K562 (cell line): ENCODE measurements around the gene ITPRIP. TPM values are rescaled to one million over a fixed set of nuclear protein-coding genes. Genes with fewer than 3 reads are reported as not detected.

Source experiments
- ARID2 ChIP-seq: fragments of 450-650 bp; IDR thresholded peaks from 2 replicates; pipeline ENCODE4 v1.6.1; 2017; ENCODE audit warnings: antibody characterized with exemption, mild to moderate bottlenecking
- ATF3 ChIP-seq, 2 experiments: fragments of 450-650 bp in 1 of 2; sonication (generic) in 1 of 2; formaldehyde crosslinking in 1 of 2; IDR thresholded peaks in 1 of 2; conservative IDR thresholded peaks in 1 of 2; 2 replicates each; pipeline versions ENCODE4 v1.6.1 to v1.8.1; 2016 to 2023; ENCODE audit warnings: mild to moderate bottlenecking in 2 of 2, moderate library complexity in 2 of 2, inconsistent platforms in 1 of 2, missing genetic modification reagents in 1 of 2
- CXXC5 ChIP-seq: fragments of 250-450 bp; sonication (Bioruptor Pico); IDR thresholded peaks from 2 replicates; pipeline ENCODE4 v1.8.0; 2022; ENCODE audit warnings: inconsistent platforms, mild to moderate bottlenecking, moderate library complexity
- DACH1 ChIP-seq: fragments of 450-650 bp; IDR thresholded peaks from 2 replicates; pipeline ENCODE4 v1.6.1; 2018; ENCODE audit not compliant: partially characterized antibody
- FOSL1 ChIP-seq: fragments of 200-800 bp; sonication (Bioruptor generic); conservative IDR thresholded peaks from 2 replicates; pipeline ENCODE4 v1.6.1; 2016; ENCODE audit warnings: missing genetic modification characterization, missing compliant biosample characterization
- HDAC1 ChIP-seq, 2 experiments: fragments of 450-650 bp; IDR thresholded peaks; 2 replicates each; pipeline ENCODE4 v1.6.1; 2016 to 2017; ENCODE audit warnings: inconsistent platforms in 1 of 2, mild to moderate bottlenecking in 1 of 2, moderate library complexity in 1 of 2
- HMG20A ChIP-seq: fragments of 450-650 bp; formaldehyde crosslinking; conservative IDR thresholded peaks from 2 replicates; pipeline ENCODE4 v1.4.0; 2020; ENCODE audit warnings: mild to moderate bottlenecking, mixed read lengths
- KLF1 ChIP-seq: fragments of 450-650 bp; IDR thresholded peaks from 2 replicates; pipeline ENCODE4 v1.6.1; 2016; ENCODE audit warnings: missing genetic modification characterization, missing compliant biosample characterization
- RFX7 ChIP-seq: fragments of 250-450 bp; sonication (Bioruptor Pico); IDR thresholded peaks from 2 replicates; pipeline ENCODE4 v1.5.1; 2021; ENCODE audit warnings: mild to moderate bottlenecking
- SRF ChIP-seq, 2 experiments: fragments of 250-450, 450-650 bp in 1 of 2; sonication (Bioruptor Pico) in 1 of 2; sonication (generic) in 1 of 2; formaldehyde crosslinking; IDR thresholded peaks; 2 replicates each; pipeline versions ENCODE4 v1.5.0 to v1.5.1; 2020 to 2022; ENCODE audit warnings: mild to moderate bottlenecking in 1 of 2, missing genetic modification reagents in 1 of 2
- SRSF1 ChIP-seq: fragments of 200-400 bp; formaldehyde crosslinking; IDR thresholded peaks from 2 replicates; pipeline ENCODE4 v1.6.1; 2017; ENCODE audit warnings: mild to moderate bottlenecking, low read depth, low read length, moderate library complexity
- TCF3 ChIP-seq: sonication (generic); formaldehyde crosslinking; IDR thresholded peaks from 2 replicates; pipeline ENCODE4 v1.4.0; 2020; ENCODE audit warnings: mild to moderate bottlenecking, missing genetic modification reagents
- TFAP4 ChIP-seq: sonication (generic); formaldehyde crosslinking; IDR thresholded peaks from 2 replicates; pipeline ENCODE4 v1.8.0; 2022; ENCODE audit warnings: missing genetic modification reagents, mild to moderate bottlenecking, moderate library complexity, borderline replicate concordance
- THAP7 ChIP-seq: fragments of 250-450 bp; sonication (Bioruptor Pico); IDR thresholded peaks from 2 replicates; pipeline ENCODE4 v1.5.0; 2021
- THRA ChIP-seq: fragments of 450-650 bp; IDR thresholded peaks from 2 replicates; pipeline ENCODE4 v1.6.1; 2017; ENCODE audit warnings: mild to moderate bottlenecking, moderate library complexity
- ZNF174 ChIP-seq: fragments of 250-450 bp; sonication (Bioruptor Pico); IDR thresholded peaks from 2 replicates; pipeline ENCODE4 v1.4.0; 2020; ENCODE audit warnings: mild to moderate bottlenecking
- ZNF175 ChIP-seq: fragments of 200-800 bp; sonication (Bioruptor generic); IDR thresholded peaks from 2 replicates; pipeline ENCODE4 v1.6.1; 2016; ENCODE audit warnings: low read depth, mild to moderate bottlenecking, missing genetic modification characterization, missing compliant biosample characterization
- ZNF23 ChIP-seq: fragments of 250-450 bp; sonication (Bioruptor Pico); IDR thresholded peaks from 2 replicates; pipeline ENCODE4 v1.4.0; 2020; ENCODE audit warnings: mild to moderate bottlenecking
- ZNF507 ChIP-seq: conservative IDR thresholded peaks from 2 replicates; pipeline ENCODE4 v1.6.1; 2017; ENCODE audit warnings: missing genetic modification characterization, missing compliant biosample characterization
- polyA plus RNA-seq, 8 experiments: library from polyadenylated mRNA; depleted of rRNA in 4 of 8; stranded (reverse) in 5 of 8; unstranded in 3 of 8; fragments of >200 nt; fragmentation: Nextera tagmentation in 2 of 8; fragmentation: Illumina TruSeq in 1 of 8; extraction: Ambion mirVana in 2 of 8; extraction: Trizol in 1 of 8; gene quantifications; 2 replicates each; pipeline versions ENCODE4 v1.2.1 to v1.2.3, GENCODE V29; 2011 to 2014; ENCODE audit warnings: inconsistent platforms in 1 of 8, missing spikeins in 1 of 8
- total RNA-seq, 7 experiments: library from RNA; depleted of rRNA in 6 of 7; stranded (reverse); fragments of >200 nt in 6 of 7; fragmentation: Illumina TruSeq in 2 of 7; extraction: Trizol in 2 of 7; gene quantifications; 2 replicates each; pipeline versions ENCODE4 v1.2.1 to v1.2.3, GENCODE V29; 2011 to 2021; ENCODE audit warnings: low replicate concordance in 1 of 7
- TF ChIP-seq, protein P1 (sequence below): IDR thresholded peaks from 3 replicates; pipeline ENCODE4 v1.6.1; 2011; ENCODE audit warnings: borderline replicate concordance, mild to moderate bottlenecking; ENCODE audit not compliant: insufficient read length, insufficient read depth
- TF ChIP-seq, protein P2 (sequence below): sonication (generic); formaldehyde crosslinking; IDR thresholded peaks from 2 replicates; pipeline ENCODE4 v1.8.0; 2022; ENCODE audit warnings: mild to moderate bottlenecking, missing genetic modification reagents

The ITPRIP gene
- total and polyA plus RNA-seq, 9 of the 15 experiments (the other 6 are each of a cell fraction or from before 2014, with no cell fraction given): 4.4 to 28.5 (median 10.9) TPM

DNA sequence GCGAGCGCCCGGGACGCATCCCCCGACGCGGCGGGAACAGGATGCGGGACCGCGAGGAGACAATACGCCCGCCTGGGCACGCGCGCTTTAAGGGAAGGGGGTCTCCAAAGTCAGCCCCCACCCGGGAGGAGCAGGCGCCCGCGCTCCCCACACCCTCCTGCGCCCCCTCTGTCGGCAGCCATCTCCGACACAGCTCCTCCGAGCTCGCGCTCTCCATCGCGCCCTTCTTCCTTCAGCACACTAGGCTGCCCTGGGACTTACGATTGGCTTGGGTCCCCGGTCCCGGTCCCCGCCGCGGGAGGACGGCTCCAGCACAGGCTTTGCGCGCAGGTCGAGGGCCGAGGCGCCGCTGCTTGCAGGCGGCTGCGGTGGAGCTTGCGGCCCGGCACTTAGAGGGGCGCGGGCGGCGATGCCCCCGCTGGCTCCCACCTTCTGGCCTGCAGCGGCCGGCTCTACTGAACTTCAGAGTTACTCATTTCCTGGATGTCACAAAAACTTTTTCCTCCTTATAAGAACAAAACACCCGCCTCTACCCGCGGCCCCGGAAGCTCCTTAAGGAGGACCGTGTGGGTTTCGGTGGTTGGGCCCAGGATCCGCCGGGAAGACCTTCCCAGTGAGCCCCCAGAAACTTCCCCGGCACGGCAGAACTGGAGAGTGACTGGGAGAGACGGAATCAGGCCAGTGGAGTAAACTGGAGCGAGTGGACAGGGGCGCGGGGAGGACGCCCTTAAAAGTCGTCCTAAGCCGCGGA, at the start of gene ITPRIP (continued):
- no peak for TF ChIP-seq TCF3 (CRISPR knock-in tag)
- no peak for TF ChIP-seq SRSF1
- TF ChIP-seq SRF (CRISPR knock-in tag; IDR thresholded peaks at IDR 0.05): peak in 1 of 2 experiments; percentile 37; a peak in 1 of 4 replicates
- no peak for TF ChIP-seq ARID2
- TF ChIP-seq CXXC5: no peak; the same call in 1 of the 2 replicates
- no peak for TF ChIP-seq FOSL1 (tag)
- no peak for TF ChIP-seq ZNF23 (CRISPR knock-in tag)
- no peak for TF ChIP-seq ZNF174
- TF ChIP-seq TFAP4: peak; percentile 34; the same call in 1 of the 2 replicates
- 0 out of 4 replicates have a peak, but pooled peaks of 1 of the 2 experiments have one; percentile 36 for TF ChIP-seq HDAC1 (IDR thresholded peaks at IDR 0.05)
- TF ChIP-seq KLF1 (tag): no peak
- TF ChIP-seq THAP7: no peak
- no peak for TF ChIP-seq ZNF175 (CRISPR knock-in tag)
- TF ChIP-seq HMG20A: no peak
- TF ChIP-seq, protein P1, sequence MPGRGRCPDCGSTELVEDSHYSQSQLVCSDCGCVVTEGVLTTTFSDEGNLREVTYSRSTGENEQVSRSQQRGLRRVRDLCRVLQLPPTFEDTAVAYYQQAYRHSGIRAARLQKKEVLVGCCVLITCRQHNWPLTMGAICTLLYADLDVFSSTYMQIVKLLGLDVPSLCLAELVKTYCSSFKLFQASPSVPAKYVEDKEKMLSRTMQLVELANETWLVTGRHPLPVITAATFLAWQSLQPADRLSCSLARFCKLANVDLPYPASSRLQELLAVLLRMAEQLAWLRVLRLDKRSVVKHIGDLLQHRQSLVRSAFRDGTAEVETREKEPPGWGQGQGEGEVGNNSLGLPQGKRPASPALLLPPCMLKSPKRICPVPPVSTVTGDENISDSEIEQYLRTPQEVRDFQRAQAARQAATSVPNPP: no peak
- TF ChIP-seq, protein P2, sequence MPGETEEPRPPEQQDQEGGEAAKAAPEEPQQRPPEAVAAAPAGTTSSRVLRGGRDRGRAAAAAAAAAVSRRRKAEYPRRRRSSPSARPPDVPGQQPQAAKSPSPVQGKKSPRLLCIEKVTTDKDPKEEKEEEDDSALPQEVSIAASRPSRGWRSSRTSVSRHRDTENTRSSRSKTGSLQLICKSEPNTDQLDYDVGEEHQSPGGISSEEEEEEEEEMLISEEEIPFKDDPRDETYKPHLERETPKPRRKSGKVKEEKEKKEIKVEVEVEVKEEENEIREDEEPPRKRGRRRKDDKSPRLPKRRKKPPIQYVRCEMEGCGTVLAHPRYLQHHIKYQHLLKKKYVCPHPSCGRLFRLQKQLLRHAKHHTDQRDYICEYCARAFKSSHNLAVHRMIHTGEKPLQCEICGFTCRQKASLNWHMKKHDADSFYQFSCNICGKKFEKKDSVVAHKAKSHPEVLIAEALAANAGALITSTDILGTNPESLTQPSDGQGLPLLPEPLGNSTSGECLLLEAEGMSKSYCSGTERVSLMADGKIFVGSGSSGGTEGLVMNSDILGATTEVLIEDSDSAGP: no peak
- no peak for TF ChIP-seq DACH1
- no peak for TF ChIP-seq RFX7 (CRISPR knock-in tag)
- no peak for TF ChIP-seq ZNF507 (tag)
- TF ChIP-seq ATF3 (IDR thresholded peaks at IDR 0.05): no peak
- no peak for TF ChIP-seq ATF3 (CRISPR knock-in tag; conservative IDR thresholded peaks at IDR 0.05)
- TF ChIP-seq THRA: no peak
